ENCODE measurements around the gene SELP. TPM values are rescaled to one million over a fixed set of nuclear protein-coding genes. Genes with fewer than 3 reads are reported as not detected.

Gene SELP
- total RNA-seq, 1 donor from 2014 or later = 21.0 TPM

DNA sequence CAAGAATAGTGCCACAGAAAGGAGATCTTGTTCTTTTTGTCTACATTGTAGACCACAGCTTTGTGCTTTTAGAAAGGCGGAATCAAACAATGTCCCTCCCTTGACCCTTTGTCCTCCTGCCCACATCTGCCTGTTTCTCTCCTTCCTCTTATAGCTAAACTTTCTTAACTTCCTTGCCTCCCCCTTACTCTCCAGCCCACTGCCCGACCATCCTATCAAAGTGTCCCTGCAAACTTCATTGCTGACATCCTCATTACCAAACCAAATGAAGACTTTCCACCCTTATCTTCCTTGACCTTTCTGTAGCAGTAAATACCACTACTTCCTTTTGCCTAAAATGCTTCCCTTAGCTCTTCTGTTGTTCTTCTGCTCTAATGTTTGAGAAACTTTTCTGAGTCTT is 5.0 kb downstream of the SELP start:
- no peak for ATAC-seq
- intact Hi-C loops (cut with DNase I) = no loop called here
- DNase-seq (ENCODE audit: low spot score) = no peak

DNA sequence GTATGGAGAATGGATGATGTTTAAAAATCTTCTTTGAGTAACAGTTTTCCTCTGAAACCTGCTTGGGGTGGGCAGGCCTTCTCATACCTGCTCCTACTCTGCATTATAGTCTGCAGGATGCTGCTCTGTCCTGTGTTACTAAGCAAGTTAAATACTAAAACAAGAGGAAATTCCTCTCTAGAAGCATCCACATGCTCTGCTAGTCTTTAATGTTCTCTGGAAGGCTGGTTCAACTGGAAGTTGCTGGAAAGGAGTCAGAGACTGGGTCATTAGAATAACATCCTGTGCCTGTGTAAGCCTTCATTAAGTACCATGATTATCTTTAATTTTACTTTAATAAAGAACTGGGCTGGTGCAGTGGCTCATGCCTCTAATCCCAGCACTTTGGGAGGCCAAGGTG is 5.8 kb downstream of the SELP start:
- ATAC-seq = no peak

DNA sequence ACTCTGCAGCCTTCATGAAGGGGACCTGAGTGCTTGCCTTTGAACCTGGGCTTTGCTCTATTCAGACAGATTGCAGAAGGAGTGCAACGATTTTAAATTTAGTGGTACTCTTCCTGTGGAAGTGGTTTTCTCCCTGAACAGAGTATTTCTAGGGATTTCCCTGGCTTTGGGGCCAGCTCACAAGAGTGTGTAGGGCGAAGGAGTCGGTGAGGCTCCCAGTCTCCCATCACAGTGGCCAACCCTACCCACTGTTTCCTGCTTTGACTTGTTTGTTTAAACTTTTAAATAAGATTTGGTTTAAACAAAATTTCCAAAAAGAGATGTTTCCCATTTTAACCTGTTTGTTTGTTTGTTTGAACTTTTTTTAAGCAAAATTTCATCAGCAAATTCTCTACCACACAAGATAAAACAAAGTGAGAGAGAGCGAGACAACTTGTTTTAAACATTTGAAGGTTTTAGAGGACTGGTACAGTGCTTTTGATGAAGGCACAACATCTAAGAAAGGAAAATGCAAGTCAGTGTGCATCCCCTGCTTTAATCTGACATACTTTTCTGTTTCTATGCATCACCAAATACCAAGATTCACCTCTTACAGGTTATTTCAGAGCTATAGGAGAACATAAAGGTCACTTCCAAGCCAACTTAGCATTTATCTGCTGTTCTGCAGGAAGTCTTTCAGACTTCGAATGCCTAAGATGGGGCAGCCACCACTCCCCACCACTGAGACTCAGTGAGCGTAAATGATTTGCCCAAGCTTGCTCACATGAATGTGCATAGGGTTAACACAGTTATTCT is 6.6 kb downstream of the SELP start:
- intact Hi-C loops (cut with DNase I) = no loop called here
- DNase-seq (ENCODE audit: low spot score) = no peak
- ATAC-seq = no peak

More for the DNA sequence above, 5.8 kb downstream of the SELP start:
- DNase-seq (ENCODE audit: low spot score) = no peak
- intact Hi-C loops (cut with DNase I) = no loop called here

DNA sequence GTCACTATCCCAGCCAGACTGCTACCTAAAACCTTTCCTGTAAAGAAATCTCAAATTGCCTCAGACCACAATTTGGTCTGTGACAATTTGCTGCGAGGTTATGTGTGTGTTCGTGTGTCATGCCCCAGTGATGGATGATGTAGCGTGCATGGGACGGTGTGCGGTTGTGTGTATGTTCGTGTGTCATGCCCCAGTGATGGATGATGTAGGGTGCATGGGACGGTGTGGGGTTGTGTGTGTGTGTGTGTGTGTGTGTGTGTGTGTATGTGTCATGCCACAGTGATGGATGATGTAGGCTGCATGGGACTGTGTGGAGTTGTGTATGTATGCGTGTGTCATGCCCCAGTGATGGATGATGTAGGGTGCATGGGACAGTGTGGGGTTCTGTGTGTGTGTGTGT is 9.4 kb downstream of the SELP start:
- intact Hi-C loops (cut with DNase I) = no loop called here
- no peak for ATAC-seq
- no peak for DNase-seq (ENCODE audit: low spot score)

DNA sequence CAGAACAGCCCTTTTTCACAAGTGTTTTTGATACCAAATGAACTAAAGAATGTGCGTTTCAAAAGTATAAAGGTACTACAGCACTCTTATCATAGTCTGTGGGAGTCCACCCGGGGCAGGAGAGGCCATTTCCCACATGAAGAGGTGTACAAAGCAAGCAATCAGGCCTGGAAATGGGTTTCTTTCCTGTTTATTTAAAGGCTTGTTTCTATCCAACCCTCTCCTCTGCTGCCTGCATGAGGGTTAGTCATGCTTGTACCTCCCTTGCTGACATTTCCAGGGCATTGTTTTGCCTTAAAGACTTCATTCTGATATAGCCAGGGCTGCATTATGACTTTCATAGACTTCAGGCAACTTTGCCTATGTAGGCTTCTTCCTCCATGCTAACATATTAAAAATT is 11.6 kb downstream of the SELP start:
- DNase-seq (ENCODE audit: low spot score) = no peak
- no peak for ATAC-seq
- intact Hi-C loops (cut with DNase I) = loop anchor here (10.0 kb wide), 1 partner anchor 86 kb away; no protein-coding TSS in a partner anchor

- no peak for ATAC-seq
- intact Hi-C loops (cut with DNase I) = loop anchor here (10.0 kb wide), 1 partner anchor 89 kb away; no protein-coding TSS in a partner anchor
- no peak for DNase-seq (ENCODE audit: low spot score)
Observed at GRCh38 chr1:169615803-169616202, 14.1 kb downstream of the SELP start.

GRCh38 chr1:169610858-169611257 is 19.1 kb downstream of the SELP start:
- intact Hi-C loops (cut with DNase I) = loop anchor here (10.0 kb wide), 1 partner anchor 94 kb away; no protein-coding TSS in a partner anchor
- no peak for ATAC-seq
- DNase-seq (ENCODE audit: low spot score) = no peak

DNA sequence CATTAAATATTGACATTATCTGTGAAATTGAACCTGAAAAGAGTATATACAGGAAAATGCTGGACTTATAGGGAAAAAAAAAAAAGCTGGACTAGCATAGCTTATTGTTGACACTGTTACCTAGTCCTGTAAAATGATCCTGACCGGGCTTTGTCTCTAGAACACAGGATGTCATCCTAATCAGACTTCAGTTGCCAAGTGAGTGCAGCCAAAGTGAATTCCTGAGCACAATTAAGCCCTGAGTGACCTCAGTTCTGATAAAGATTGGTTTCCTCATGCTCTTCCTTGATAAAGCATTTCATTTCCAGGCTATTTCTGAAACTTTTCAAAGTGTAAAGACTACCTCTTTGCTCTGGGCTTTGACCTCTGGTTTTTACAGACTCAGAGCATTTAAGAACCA is 19.8 kb downstream of the SELP start:
- ATAC-seq = no peak
- DNase-seq (ENCODE audit: low spot score) = no peak
- intact Hi-C loops (cut with DNase I) = loop anchor here (10.0 kb wide), 1 partner anchor 95 kb away; no protein-coding TSS in a partner anchor

GRCh38 chr1:169608226-169608625 is 21.7 kb downstream of the SELP start:
- DNase-seq (ENCODE audit: low spot score) (no peak), ATAC-seq (no peak)
- intact Hi-C loops (cut with DNase I) = no loop called here

DNA sequence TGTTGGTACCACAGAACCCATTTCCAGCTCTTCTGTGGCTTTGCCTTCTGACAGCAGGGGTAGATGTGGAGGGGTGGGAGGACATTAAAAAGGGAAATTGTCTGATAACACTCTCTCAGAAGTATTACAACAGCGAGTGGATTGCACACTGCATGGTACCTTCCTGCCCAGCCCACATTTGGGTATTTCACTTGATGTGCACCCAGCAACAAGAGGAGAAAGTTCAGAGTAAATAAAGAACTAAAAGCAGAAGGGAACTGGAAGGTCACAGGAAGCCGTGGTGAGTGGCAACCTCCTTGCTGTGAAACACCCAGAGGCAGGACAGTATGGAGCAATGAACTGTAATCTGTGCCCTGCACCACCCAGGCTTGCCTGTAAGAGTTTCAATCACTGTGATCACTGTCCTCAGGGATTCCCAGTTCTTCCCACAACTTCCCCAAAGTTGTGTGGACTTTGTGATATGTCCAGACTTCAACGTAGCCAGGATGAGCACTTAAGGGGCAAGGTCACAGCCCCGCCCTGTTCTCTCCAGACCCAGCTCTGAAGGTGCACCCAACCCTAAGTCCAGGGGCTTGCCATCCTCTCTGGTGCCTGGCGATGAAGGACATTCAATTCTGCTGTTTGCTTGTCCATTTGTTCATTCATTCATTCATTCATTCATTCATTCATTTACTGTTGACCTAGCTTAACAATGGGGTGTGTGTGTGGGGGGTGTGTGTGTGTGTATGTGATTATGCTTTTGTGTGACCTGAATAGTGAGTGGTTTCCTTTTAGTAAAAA is 25.0 kb downstream of the SELP start:
- ATAC-seq (peak; percentile 24), DNase-seq (ENCODE audit: low spot score) (no peak)
- intact Hi-C loops (cut with DNase I) = no loop called here

GRCh38 chr1:169601096-169601881 is 28.6 kb downstream of the SELP start:
- peak; percentile 39 for ATAC-seq
- DNase-seq (ENCODE audit: low spot score) = no peak
- intact Hi-C loops (cut with DNase I) = no loop called here

DNA sequence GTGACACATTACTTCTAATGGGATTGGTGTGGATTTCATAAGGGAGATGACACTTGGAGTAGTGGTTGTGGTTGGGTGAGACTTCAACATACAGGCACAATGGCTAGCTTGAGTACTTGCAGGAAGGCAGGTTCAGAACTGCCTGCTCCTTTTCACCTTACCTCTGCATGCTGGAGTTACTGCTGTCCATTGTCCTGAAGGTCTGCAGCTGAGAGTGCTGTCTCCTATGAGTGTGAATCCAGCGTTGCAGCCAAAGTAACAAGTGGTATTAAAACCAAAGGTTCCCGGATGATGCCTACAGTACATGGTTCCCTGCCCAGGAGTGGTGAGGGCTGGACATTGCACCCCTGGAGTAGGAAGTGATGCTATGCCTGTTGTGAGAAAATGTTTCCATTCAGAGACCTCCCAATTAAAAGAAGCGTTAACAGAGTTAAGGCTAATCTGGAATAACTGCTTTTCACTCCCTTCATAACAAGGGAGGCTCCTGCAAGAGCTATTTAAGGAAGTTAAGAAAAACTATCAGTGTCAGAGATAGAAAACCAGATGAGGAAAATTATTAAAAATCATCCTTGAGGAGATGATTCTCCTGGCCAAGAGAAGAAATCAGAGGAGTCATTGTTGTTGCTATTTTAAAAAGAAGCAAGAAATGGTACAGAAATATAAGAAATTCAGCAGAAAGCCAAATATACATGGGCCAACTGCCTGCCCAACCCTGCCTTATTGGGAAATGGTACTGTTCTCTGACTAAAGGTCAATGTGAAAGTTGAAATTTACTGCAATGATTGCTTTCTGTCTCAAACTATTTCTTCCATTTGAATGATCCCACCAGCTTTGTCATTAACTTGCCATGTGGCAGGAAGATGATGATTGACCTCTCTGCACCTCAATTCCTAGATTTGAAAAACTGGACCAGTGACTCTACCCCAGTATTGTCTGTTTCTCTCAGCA is 33.9 kb downstream of the SELP start:
- DNase-seq (ENCODE audit: low spot score) (no peak), ATAC-seq (no peak)
- intact Hi-C loops (cut with DNase I) = no loop called here

GRCh38 chr1:169594391-169594790 is 35.5 kb downstream of the SELP start:
- intact Hi-C loops (cut with DNase I) = no loop called here
- DNase-seq (ENCODE audit: low spot score) (no peak), ATAC-seq (no peak)

DNA sequence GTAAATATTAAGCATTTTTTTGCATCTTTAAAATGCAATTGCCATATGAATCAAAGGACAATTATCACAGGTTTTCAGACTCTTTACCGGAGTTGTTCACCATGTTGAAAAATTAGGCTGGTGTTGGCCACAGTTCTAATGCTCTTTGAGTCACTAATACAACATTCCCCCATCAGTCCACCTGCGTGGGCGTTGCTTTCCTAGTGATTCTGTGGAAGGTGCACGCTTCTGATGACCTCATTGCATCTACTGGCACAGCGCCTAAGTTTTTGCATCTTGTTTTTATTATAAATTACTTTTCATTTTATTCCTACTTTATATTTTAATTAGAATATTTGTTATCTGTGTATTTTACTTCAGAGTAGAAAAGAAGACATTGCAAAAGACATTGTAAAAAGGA is 39.0 kb downstream of the SELP start:
- intact Hi-C loops (cut with DNase I) = no loop called here

DNA sequence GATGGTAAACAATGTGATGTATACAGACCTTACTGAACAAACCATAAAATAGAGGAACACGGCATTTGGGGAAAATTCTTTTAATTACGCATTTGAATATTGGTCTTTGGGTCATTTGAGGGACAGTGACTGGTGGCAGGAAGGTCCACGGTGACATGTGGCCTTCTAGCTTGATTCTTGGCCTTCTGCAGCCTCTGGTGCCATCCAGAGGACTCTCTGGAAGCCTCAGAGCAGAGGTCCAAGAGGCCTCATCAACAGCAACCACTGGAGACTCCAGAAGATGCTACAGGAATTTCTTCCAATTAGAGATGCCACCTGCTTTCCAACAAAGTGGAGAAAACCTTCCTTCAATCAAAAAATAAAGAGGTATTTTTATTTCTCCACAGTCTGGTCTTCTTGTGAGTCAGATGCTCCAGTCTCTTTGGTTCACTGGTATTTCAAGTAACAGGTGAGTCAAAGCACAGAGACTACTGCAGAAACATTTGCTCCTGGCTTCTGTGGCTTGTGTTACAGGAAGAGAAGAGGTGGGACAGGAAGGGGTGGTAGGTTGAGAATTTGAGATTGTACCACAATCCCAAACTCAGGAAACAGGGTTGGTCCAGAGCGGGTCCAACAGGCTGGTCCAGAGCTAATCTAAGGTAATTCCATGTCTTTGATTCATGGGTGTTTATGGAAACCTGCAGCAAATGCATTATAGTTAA is 41.0 kb downstream of the SELP start:
- intact Hi-C loops (cut with DNase I) = no loop called here
- ATAC-seq (no peak), DNase-seq (ENCODE audit: low spot score) (no peak)

More for the DNA sequence above, 39.0 kb downstream of the SELP start:
- ATAC-seq (no peak), DNase-seq (ENCODE audit: low spot score) (no peak)

GRCh38 chr1:169588112-169588511 is 41.8 kb downstream of the SELP start:
- intact Hi-C loops (cut with DNase I) = no loop called here
- DNase-seq (ENCODE audit: low spot score) (no peak), ATAC-seq (no peak)

DNA sequence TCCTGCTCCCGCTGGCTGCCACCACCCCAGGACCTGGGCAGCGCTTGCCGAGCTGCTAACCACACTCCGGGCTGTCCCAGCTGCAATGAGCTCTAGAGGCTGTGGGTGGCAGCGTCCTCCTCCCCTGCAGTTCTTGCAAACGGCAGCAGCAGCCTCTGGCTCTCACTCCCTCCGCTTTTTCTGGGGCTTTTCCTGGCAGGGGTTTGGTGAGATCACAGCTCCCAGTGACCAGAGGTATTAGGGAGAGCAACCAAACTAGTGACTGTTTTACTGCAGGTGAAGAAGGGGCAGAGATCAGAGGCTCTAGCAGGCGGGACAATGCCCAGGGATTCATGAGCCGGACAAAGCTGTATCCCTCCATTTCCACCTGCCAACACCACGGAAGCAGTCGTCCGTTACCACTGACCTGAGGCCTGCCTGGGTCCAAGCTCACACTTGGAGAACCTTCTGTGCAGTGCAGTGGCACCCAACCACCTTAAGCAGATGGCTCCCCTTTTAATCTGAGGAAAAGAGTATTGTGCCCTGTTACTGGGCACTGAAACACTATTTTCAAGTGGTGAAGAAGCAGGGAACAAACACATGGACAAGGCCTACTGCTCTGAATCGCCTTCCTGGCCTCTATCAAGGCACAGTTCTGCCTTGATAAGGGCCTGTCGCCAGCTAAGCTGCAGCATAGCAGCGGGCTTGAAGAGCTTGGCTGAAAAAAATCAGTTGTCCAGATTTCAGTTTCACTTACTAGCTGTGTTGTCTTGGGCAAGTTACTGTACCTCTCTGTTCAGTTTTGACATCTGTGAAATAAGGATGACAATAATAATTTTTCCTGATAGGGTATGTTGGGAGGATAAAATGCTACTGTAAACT is 43.3 kb downstream of the SELP start, which contains the start of gene F5:
F5 (minus strand) TSS at position 87 of the 861 bp plus-strand sequence. CDS start 95 bp downstream, outside the sequence.
- DNase-seq (ENCODE audit: low spot score) (peak; percentile 72), ATAC-seq (peak; percentile 91)
- intact Hi-C loops (cut with DNase I) = no loop called here

Data from sciatic nerve (tissue), 2 donors.